Erythroblast (primary cell): Measurements from ENCODE around the gene HCN4.

Experiments
- GATA1 ChIP-seq: IDR thresholded peaks from 2 replicates; pipeline ENCODE4 v1.6.1; 2011; ENCODE audit warnings: low read depth, mild to moderate bottlenecking, control low read depth, low read length, moderate library complexity
- POLR2A ChIP-seq: IDR thresholded peaks from 2 replicates; pipeline ENCODE4 v1.6.1; 2011; ENCODE audit warnings: mild to moderate bottlenecking, low read length

DNA sequence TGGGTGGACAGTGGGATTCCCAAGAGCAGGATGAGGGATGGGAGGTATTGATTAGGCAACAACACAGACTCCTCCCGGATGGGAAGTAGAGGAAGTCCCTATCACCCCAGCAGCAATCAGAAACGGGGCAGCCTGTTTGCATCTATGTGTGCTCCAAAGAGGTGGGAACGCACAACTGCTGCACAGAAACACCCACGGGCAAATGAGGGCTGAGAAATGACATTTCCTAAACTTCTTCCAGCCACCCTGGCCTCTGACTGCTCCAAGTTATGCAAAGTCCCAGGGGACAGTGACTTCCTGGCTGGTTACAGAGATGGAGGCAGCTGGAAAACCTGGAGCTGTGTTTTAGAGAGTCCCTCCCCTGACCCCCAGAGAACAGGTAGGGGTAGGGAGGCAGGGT, 42.6 kb downstream of the HCN4 start:
- TF ChIP-seq POLR2A (no peak), GATA1 (no peak)
